Caco-2 (cell line): ENCODE measurements around the gene RNF123. TPM values are rescaled to one million over a fixed set of nuclear protein-coding genes. Genes with fewer than 3 reads are reported as not detected.

Experiments
- BruUV-seq: library from RNA; stranded (reverse); fragments of 400-500 nt; replicated peaks from 2 replicates; lab custom pipeline; 2021; lab: Mats Ljungman, UMichigan
- CTCF ChIA-PET: fragments of 300-600 bp; sonication (Branson Sonifier 250); formaldehyde crosslinking; loops from one replicate; lab custom pipeline; 2022; ENCODE audit warnings: antibody characterized with exemption; lab: Charles Lee
- POLR2A ChIA-PET: fragments of 300-600 bp; sonication (Branson Sonifier 250); formaldehyde crosslinking; loops from one replicate; lab custom pipeline; 2022; ENCODE audit warnings: antibody characterized with exemption; lab: Charles Lee
- DNase-seq, 2 experiments: peaks; one replicate each; pipeline versions ENCODE4 v3.0.0 to v3.0.0-alpha.2; 2020 to 2022
- H3K27me3 ChIP-seq: replicated peaks from 2 replicates; pipeline ENCODE4 v1.6.0; 2011; ENCODE audit warnings: low read length; ENCODE audit not compliant: control insufficient read depth, insufficient read depth
- H3K36me3 ChIP-seq: 2 replicates; pipeline ENCODE4 v1.5.1; 2011; ENCODE audit warnings: low read length; ENCODE audit not compliant: control insufficient read depth, insufficient read depth
- H3K4me1 ChIP-seq: fragments of 250-450 bp; sonication (Bioruptor Pico); 2 replicates; pipeline ENCODE4 v1.5.1; 2020; ENCODE audit warnings: mild to moderate bottlenecking
- H3K4me3 ChIP-seq: 2 replicates; pipeline ENCODE4 v1.5.1; 2011; ENCODE audit warnings: low read depth, mild to moderate bottlenecking, control low read depth, low read length
- H3K9me3 ChIP-seq: fragments of 250-450 bp; sonication (Bioruptor Pico); 2 replicates; pipeline ENCODE4 v1.5.1; 2020; ENCODE audit warnings: mild to moderate bottlenecking, moderate library complexity
- H3K27ac Mint-ChIP-seq: one replicate; pipeline ENCODE4 v1.8.0; 2022; ENCODE audit warnings: mixed read lengths; ENCODE audit not compliant: unreplicated experiment
- H3K27me3 Mint-ChIP-seq: one replicate; pipeline ENCODE4 v1.8.0; 2022; ENCODE audit warnings: mixed read lengths; ENCODE audit not compliant: insufficient read depth, unreplicated experiment
- H3K36me3 Mint-ChIP-seq: one replicate; pipeline ENCODE4 v1.8.0; 2022; ENCODE audit warnings: mild to moderate bottlenecking, mixed read lengths; ENCODE audit not compliant: insufficient read depth, unreplicated experiment
- H3K4me1 Mint-ChIP-seq: one replicate; pipeline ENCODE4 v1.8.0; 2022; ENCODE audit warnings: low read depth, mixed read lengths; ENCODE audit not compliant: unreplicated experiment
- H3K4me3 Mint-ChIP-seq: one replicate; pipeline ENCODE4 v1.8.0; 2022; ENCODE audit warnings: mild to moderate bottlenecking, moderate library complexity, mixed read lengths; ENCODE audit not compliant: unreplicated experiment
- H3K9me3 Mint-ChIP-seq: one replicate; pipeline ENCODE4 v1.8.0; 2022; ENCODE audit warnings: mixed read lengths; ENCODE audit not compliant: unreplicated experiment
- CTCF ChIP-seq, 2 experiments: fragments of 200-600 bp in 1 of 2; IDR thresholded peaks; 1 replicate in 1 of 2; 2 replicates in 1 of 2; pipeline versions ENCODE4 v1.5.1 to v1.8.0; 2011 to 2022; ENCODE audit warnings: antibody characterized with exemption in 1 of 2, control low read depth in 1 of 2, inconsistent platforms in 1 of 2, low read depth in 1 of 2, low read length in 1 of 2, mild to moderate bottlenecking in 1 of 2, moderate library complexity in 1 of 2; ENCODE audit not compliant: insufficient read depth in 1 of 2, severe bottlenecking in 1 of 2, unreplicated experiment in 1 of 2
- intact Hi-C: fragments of 100-400 bp; cut with micrococcal nuclease; formaldehyde crosslinking; loops from one replicate; pipeline ENCODE4 v1.10.0; 2022; ENCODE audit not compliant: unreplicated experiment
- total RNA-seq: library from RNA; stranded (reverse); gene quantifications from 2 replicates; pipeline ENCODE4 v1.2.3, GENCODE V29; 2022

RNF123 gene
- total RNA-seq, 1 experiment from 2014 or later = 45.2 TPM

GRCh38 chr3:49761661-49762060 lies 72.3 kb downstream of the RNF123 start:
- Mint-ChIP-seq H3K27me3 (no peaks in the 10 kb centered on the region), H3K4me3 (no peak overlapping the region), H3K9me3 (no peaks in the 10 kb centered on the region), H3K36me3 (peaks cover 34% of the 10 kb centered on the region), H3K27ac (no peak overlapping the region), H3K4me1 (no peaks in the 10 kb centered on the region)
- no peak for TF ChIP-seq CTCF (IDR thresholded peaks at IDR 0.05; ENCODE audit: insufficient read depth in 1 of 2, low read depth in 1 of 2, low read length in 1 of 2, severe bottlenecking in 1 of 2, unreplicated experiment in 1 of 2)
- H3K36me3 ChIP-seq = no peaks in the 10 kb centered on the region
- ChIA-PET CTCF (no interaction called here), POLR2A (no interaction called here)
- no peaks in the 10 kb centered on the region for H3K9me3 ChIP-seq
- DNase-seq = no peak
- intact Hi-C loops = no loop called here
- BruUV-seq = no TSS peak
- no peaks in the 10 kb centered on the region for H3K4me1 ChIP-seq
- no peak overlapping the region for H3K4me3 ChIP-seq
- H3K27me3 ChIP-seq = no peaks in the 10 kb centered on the region

- POLR2A ChIA-PET = no interaction called here
- no peaks in the 10 kb centered on the region for H3K27me3 Mint-ChIP-seq
These were observed 74.6 kb downstream of the RNF123 start for GRCh38 chr3:49763981-49764380.

GRCh38 chr3:49769286-49769915 lies 80.0 kb downstream of the RNF123 start:
- no peak for TF ChIP-seq CTCF (IDR thresholded peaks at IDR 0.05; ENCODE audit: insufficient read depth in 1 of 2, low read depth in 1 of 2, low read length in 1 of 2, severe bottlenecking in 1 of 2, unreplicated experiment in 1 of 2)
- CTCF ChIA-PET = no interaction called here
- intact Hi-C loops = no loop called here
- DNase-seq = no peak
- Histone ChIP-seq H3K36me3 (no peaks in the 10 kb centered on the region), H3K4me3 (no peak overlapping the region), H3K4me1 (no peaks in the 10 kb centered on the region), H3K27me3 (no peaks in the 10 kb centered on the region), H3K9me3 (no peaks in the 10 kb centered on the region)
- Mint-ChIP-seq H3K9me3 (no peaks in the 10 kb centered on the region), H3K4me1 (no peaks in the 10 kb centered on the region), H3K4me3 (no peak overlapping the region), H3K36me3 (peaks cover 30% of the 10 kb centered on the region), H3K27me3 (no peaks in the 10 kb centered on the region), H3K27ac (no peak overlapping the region)
- POLR2A ChIA-PET = no interaction called here
- no TSS peak for BruUV-seq

More at GRCh38 chr3:49763981-49764380, 74.6 kb downstream of the RNF123 start:
- Mint-ChIP-seq H3K4me3 (no peak overlapping the region), H3K4me1 (no peaks in the 10 kb centered on the region), H3K27ac (no peak overlapping the region), H3K36me3 (peaks cover 34% of the 10 kb centered on the region), H3K9me3 (no peaks in the 10 kb centered on the region)
- intact Hi-C loops = no loop called here
- BruUV-seq = no TSS peak
- H3K9me3 ChIP-seq = no peaks in the 10 kb centered on the region
- no peaks in the 10 kb centered on the region for H3K36me3 ChIP-seq
- CTCF ChIA-PET = no interaction called here
- no peaks in the 10 kb centered on the region for H3K4me1 ChIP-seq
- no peak for DNase-seq
- no peaks in the 10 kb centered on the region for H3K27me3 ChIP-seq
- no peak overlapping the region for H3K4me3 ChIP-seq
- no peak for TF ChIP-seq CTCF (IDR thresholded peaks at IDR 0.05; ENCODE audit: insufficient read depth in 1 of 2, low read depth in 1 of 2, low read length in 1 of 2, severe bottlenecking in 1 of 2, unreplicated experiment in 1 of 2)
